K562 (cell line): ENCODE measurements around the gene SCRN2. TPM values are rescaled to one million over a fixed set of nuclear protein-coding genes. Genes with fewer than 3 reads are reported as not detected.

Experiments used
- CBFB ChIP-seq: sonication (generic); formaldehyde crosslinking; IDR thresholded peaks from 2 replicates; pipeline ENCODE4 v1.4.0; 2020; ENCODE audit warnings: mild to moderate bottlenecking, missing genetic modification reagents
- ETS2 ChIP-seq: IDR thresholded peaks from 2 replicates; pipeline ENCODE4 v1.6.1; 2016; ENCODE audit warnings: borderline replicate concordance, missing genetic modification characterization, mild to moderate bottlenecking, moderate library complexity, missing compliant biosample characterization; ENCODE audit not compliant: poor library complexity, severe bottlenecking
- ETV5 ChIP-seq: sonication (generic); formaldehyde crosslinking; IDR thresholded peaks from 2 replicates; pipeline ENCODE4 v1.4.0; 2020; ENCODE audit warnings: low read depth, mild to moderate bottlenecking, missing genetic modification reagents
- ETV6 ChIP-seq, 3 experiments: fragments of 150-350 bp in 1 of 3; sonication (generic) in 1 of 3; formaldehyde crosslinking in 1 of 3; IDR thresholded peaks; 2 replicates each; pipeline versions ENCODE4 v1.6.1 to v1.8.0; 2014 to 2022; ENCODE audit warnings: borderline replicate concordance in 2 of 3, low read depth in 2 of 3, antibody characterized with exemption in 1 of 3, low read length in 1 of 3, mild to moderate bottlenecking in 1 of 3, missing genetic modification reagents in 1 of 3
- FOXK2 ChIP-seq, 2 experiments: fragments of 450-650 bp; IDR thresholded peaks in 1 of 2; conservative IDR thresholded peaks in 1 of 2; 2 replicates each; pipeline ENCODE4 v1.6.1; 2016; ENCODE audit warnings: low read depth in 2 of 2, mild to moderate bottlenecking in 1 of 2
- GATAD2B ChIP-seq: fragments of 450-650 bp; IDR thresholded peaks from 2 replicates; pipeline ENCODE4 v1.6.1; 2017; ENCODE audit warnings: mild to moderate bottlenecking, borderline replicate concordance
- HDAC1 ChIP-seq, 2 experiments: fragments of 450-650 bp; IDR thresholded peaks; 2 replicates each; pipeline ENCODE4 v1.6.1; 2016 to 2017; ENCODE audit warnings: inconsistent platforms in 1 of 2, mild to moderate bottlenecking in 1 of 2, moderate library complexity in 1 of 2
- HDAC2 ChIP-seq: fragments of 450-650 bp; IDR thresholded peaks from 2 replicates; pipeline ENCODE4 v1.6.1; 2016; ENCODE audit warnings: mild to moderate bottlenecking
- HNRNPLL ChIP-seq: fragments of 200-400 bp; formaldehyde crosslinking; IDR thresholded peaks from 2 replicates; pipeline ENCODE4 v1.6.1; 2017; ENCODE audit warnings: low read length, low read depth, mild to moderate bottlenecking; ENCODE audit not compliant: poor library complexity, severe bottlenecking
- L3MBTL2 ChIP-seq: fragments of 450-650 bp; IDR thresholded peaks from 2 replicates; pipeline ENCODE4 v1.6.1; 2016; ENCODE audit warnings: mild to moderate bottlenecking, moderate library complexity
- MEF2A ChIP-seq: IDR thresholded peaks from 2 replicates; pipeline ENCODE4 v1.6.1; 2011; ENCODE audit warnings: low read depth, mild to moderate bottlenecking, low read length, moderate library complexity; ENCODE audit not compliant: control insufficient read depth
- NRF1 ChIP-seq, 2 experiments: fragments of 450-650 bp; IDR thresholded peaks in 1 of 2; conservative IDR thresholded peaks in 1 of 2; 2 replicates each; pipeline ENCODE4 v1.6.1; 2014; ENCODE audit warnings: mild to moderate bottlenecking in 2 of 2
- PTRF ChIP-seq: fragments of 450-650 bp; IDR thresholded peaks from 2 replicates; pipeline ENCODE4 v1.6.1; 2016; ENCODE audit warnings: mild to moderate bottlenecking, missing genetic modification characterization, missing compliant biosample characterization
- SP2 ChIP-seq: IDR thresholded peaks from 2 replicates; pipeline ENCODE4 v1.6.1; 2011; ENCODE audit warnings: mild to moderate bottlenecking, low read depth, low read length, moderate library complexity; ENCODE audit not compliant: poor library complexity, severe bottlenecking; ENCODE audit errors: extremely low read depth
- TEAD1 ChIP-seq, 2 experiments: fragments of 450-650 bp in 1 of 2; sonication (generic) in 1 of 2; formaldehyde crosslinking; IDR thresholded peaks; 2 replicates each; pipeline versions ENCODE4 v1.4.0 to v1.8.0; 2020 to 2022; ENCODE audit warnings: mild to moderate bottlenecking in 2 of 2, missing genetic modification reagents in 1 of 2
- THRAP3 ChIP-seq: fragments of 450-650 bp; IDR thresholded peaks from 2 replicates; pipeline ENCODE4 v1.6.1; 2016; ENCODE audit warnings: mild to moderate bottlenecking, inconsistent platforms, borderline replicate concordance
- U2AF1 ChIP-seq: fragments of 200-400 bp; formaldehyde crosslinking; optimal IDR thresholded peaks from 2 replicates; pipeline ENCODE3; 2017; ENCODE audit warnings: mild to moderate bottlenecking, low read depth, low read length, moderate library complexity
- ZNF146 ChIP-seq: IDR thresholded peaks from one replicate; pipeline ENCODE4 v1.6.1; 2018; ENCODE audit warnings: missing compliant biosample characterization; ENCODE audit not compliant: unreplicated experiment
- ZNF431 ChIP-seq: sonication (generic); formaldehyde crosslinking; IDR thresholded peaks from 2 replicates; pipeline ENCODE4 v1.8.0; 2022; ENCODE audit warnings: mild to moderate bottlenecking, missing genetic modification reagents
- ZSCAN29 ChIP-seq: fragments of 450-650 bp; IDR thresholded peaks from 2 replicates; pipeline ENCODE4 v1.6.1; 2017
- ZZZ3 ChIP-seq: fragments of 450-650 bp; IDR thresholded peaks from 2 replicates; pipeline ENCODE4 v1.6.1; 2016; ENCODE audit warnings: antibody characterized with exemption, mild to moderate bottlenecking, moderate library complexity
- polyA plus RNA-seq, 8 experiments: library from polyadenylated mRNA; depleted of rRNA in 4 of 8; stranded (reverse) in 5 of 8; unstranded in 3 of 8; fragments of >200 nt; fragmentation: Nextera tagmentation in 2 of 8; fragmentation: Illumina TruSeq in 1 of 8; extraction: Ambion mirVana in 2 of 8; extraction: Trizol in 1 of 8; gene quantifications; 2 replicates each; pipeline versions ENCODE4 v1.2.1 to v1.2.3, GENCODE V29; 2011 to 2014; ENCODE audit warnings: inconsistent platforms in 1 of 8, missing spikeins in 1 of 8
- total RNA-seq, 7 experiments: library from RNA; depleted of rRNA in 6 of 7; stranded (reverse); fragments of >200 nt in 6 of 7; fragmentation: Illumina TruSeq in 2 of 7; extraction: Trizol in 2 of 7; gene quantifications; 2 replicates each; pipeline versions ENCODE4 v1.2.1 to v1.2.3, GENCODE V29; 2011 to 2021; ENCODE audit warnings: low replicate concordance in 1 of 7
- TF ChIP-seq, protein P1 (sequence below): fragments of 250-450 bp; sonication (Bioruptor Pico); IDR thresholded peaks from 2 replicates; pipeline ENCODE4 v1.5.0; 2021
- TF ChIP-seq, protein P2 (sequence below), 3 experiments: fragments of 200-800 bp in 1 of 3; sonication (Bioruptor generic) in 1 of 3; sonication (generic) in 1 of 3; formaldehyde crosslinking in 1 of 3; IDR thresholded peaks; 2 replicates each; pipeline versions ENCODE4 v1.6.1 to v1.8.0; 2016 to 2022; ENCODE audit warnings: mild to moderate bottlenecking in 2 of 3, missing compliant biosample characterization in 2 of 3, missing genetic modification characterization in 2 of 3, missing genetic modification reagents in 1 of 3
- TF ChIP-seq, protein P3 (sequence below): fragments of 200-800 bp; sonication (Bioruptor generic); IDR thresholded peaks from 2 replicates; pipeline ENCODE4 v1.6.1; 2017; ENCODE audit warnings: missing genetic modification characterization, missing compliant biosample characterization

The SCRN2 gene
- total and polyA plus RNA-seq, 9 of the 15 experiments (the other 6 are each of a cell fraction or from before 2014, with no cell fraction given) = 0.25 to 32.9 (median 13.6) TPM

DNA sequence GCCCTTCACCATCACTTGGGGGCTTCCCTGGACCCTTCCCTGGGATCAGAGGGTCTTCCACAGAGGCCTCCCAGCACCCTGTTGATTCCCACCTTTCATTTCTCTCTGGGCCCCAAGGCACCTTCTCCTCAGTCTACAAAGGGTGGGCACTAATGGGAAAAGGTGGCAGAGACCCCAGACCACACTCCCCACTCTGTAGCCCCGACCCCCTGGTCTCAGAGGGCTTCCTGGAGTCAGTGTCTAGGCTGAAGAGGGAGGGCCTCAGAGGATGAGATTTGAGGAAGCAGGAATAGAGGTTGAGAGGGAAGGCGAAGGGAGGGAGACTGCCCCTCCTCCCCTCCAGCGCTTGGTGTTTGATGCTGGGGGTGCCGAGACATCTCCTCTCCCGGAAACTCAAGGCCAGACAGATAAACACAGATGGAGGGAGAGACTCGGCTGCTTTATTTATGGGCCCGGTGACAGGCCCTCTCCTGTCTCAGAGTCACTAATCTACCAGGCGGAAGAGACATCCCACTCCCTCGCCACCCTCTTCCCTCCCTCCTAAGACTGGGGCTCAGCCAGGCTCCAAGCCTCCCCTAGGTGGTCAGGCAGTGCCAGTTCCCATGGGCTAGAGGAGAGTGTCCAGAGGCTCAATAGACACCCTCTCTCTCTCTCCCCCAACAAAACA, 36.4 kb upstream of the SCRN2 start (continued):
- TF ChIP-seq ZSCAN29 = no peak
- no peak for TF ChIP-seq ZNF146 (CRISPR knock-in tag)
- TF ChIP-seq ETV6 (IDR thresholded peaks at IDR 0.05; ENCODE audit: borderline replicate concordance in 1 of 2, low read depth in 2 of 2, low read length in 1 of 2) = peak; percentile 68 to 87; a peak in 2 of 4 replicates
- no peak for TF ChIP-seq ETV6 (CRISPR knock-in tag; IDR thresholded peaks at IDR 0.05; ENCODE audit: borderline replicate concordance)
- no peak; the same call in 1 of the 2 replicates for TF ChIP-seq GATAD2B
- TF ChIP-seq L3MBTL2 = 0 out of 2 replicates have a peak, but pooled peaks have one; percentile 29
- TF ChIP-seq, protein P1, sequence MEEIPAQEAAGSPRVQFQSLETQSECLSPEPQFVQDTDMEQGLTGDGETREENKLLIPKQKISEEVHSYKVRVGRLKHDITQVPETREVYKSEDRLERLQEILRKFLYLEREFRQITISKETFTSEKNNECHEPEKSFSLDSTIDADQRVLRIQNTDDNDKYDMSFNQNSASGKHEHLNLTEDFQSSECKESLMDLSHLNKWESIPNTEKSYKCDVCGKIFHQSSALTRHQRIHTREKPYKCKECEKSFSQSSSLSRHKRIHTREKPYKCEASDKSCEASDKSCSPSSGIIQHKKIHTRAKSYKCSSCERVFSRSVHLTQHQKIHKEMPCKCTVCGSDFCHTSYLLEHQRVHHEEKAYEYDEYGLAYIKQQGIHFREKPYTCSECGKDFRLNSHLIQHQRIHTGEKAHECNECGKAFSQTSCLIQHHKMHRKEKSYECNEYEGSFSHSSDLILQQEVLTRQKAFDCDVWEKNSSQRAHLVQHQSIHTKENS (CRISPR knock-in tag) = no peak
- no peak for TF ChIP-seq THRAP3
- TF ChIP-seq, protein P2, sequence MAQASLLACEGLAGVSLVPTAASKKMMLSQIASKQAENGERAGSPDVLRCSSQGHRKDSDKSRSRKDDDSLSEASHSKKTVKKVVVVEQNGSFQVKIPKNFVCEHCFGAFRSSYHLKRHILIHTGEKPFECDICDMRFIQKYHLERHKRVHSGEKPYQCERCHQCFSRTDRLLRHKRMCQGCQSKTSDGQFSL (CRISPR knock-in tag; IDR thresholded peaks at IDR 0.05) = no peak
- TF ChIP-seq, protein P2 (tag; IDR thresholded peaks at IDR 0.05) = peak in 1 of 2 experiments; percentile 65; a peak in 1 of 4 replicates
- TF ChIP-seq ETV5 = peak; percentile 94
- TF ChIP-seq, protein P3, sequence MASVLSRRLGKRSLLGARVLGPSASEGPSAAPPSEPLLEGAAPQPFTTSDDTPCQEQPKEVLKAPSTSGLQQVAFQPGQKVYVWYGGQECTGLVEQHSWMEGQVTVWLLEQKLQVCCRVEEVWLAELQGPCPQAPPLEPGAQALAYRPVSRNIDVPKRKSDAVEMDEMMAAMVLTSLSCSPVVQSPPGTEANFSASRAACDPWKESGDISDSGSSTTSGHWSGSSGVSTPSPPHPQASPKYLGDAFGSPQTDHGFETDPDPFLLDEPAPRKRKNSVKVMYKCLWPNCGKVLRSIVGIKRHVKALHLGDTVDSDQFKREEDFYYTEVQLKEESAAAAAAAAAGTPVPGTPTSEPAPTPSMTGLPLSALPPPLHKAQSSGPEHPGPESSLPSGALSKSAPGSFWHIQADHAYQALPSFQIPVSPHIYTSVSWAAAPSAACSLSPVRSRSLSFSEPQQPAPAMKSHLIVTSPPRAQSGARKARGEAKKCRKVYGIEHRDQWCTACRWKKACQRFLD (CRISPR knock-in tag) = peak; percentile 80
- peak in 1 of 2 experiments; percentile 60; a peak in 1 of 4 replicates for TF ChIP-seq TEAD1 (CRISPR knock-in tag; IDR thresholded peaks at IDR 0.05)
- TF ChIP-seq SP2 = no peak
- peak; percentile 51; the same call in 1 of the 2 replicates for TF ChIP-seq MEF2A
- no peak for TF ChIP-seq PTRF (tag)
- no peak for TF ChIP-seq HNRNPLL
- TF ChIP-seq NRF1 (conservative IDR thresholded peaks at IDR 0.05 in 1 of 2, IDR thresholded peaks at IDR 0.05 in 1 of 2) = peak; percentile 35 to 46; a peak in 2 of 4 replicates
- TF ChIP-seq HDAC2 = peak; percentile 91; the same call in 1 of the 2 replicates
- TF ChIP-seq U2AF1 = no peak
- no peak for TF ChIP-seq ZNF431 (CRISPR knock-in tag)
- TF ChIP-seq ETS2 = no peak
- no peak for TF ChIP-seq CBFB (CRISPR knock-in tag)
- TF ChIP-seq FOXK2 (conservative IDR thresholded peaks at IDR 0.05 in 1 of 2, IDR thresholded peaks at IDR 0.05 in 1 of 2; ENCODE audit: low read depth in 2 of 2) = peak; percentile 86 to 92
- peak in 1 of 2 experiments; percentile 73; a peak in 2 of 4 replicates for TF ChIP-seq HDAC1 (IDR thresholded peaks at IDR 0.05)
- no peak for TF ChIP-seq ZZZ3
